Neural cell (in vitro differentiated cells): Measurements from ENCODE around the gene GAPVD1. TPM values are rescaled to one million over a fixed set of nuclear protein-coding genes. Genes with fewer than 3 reads are reported as not detected.

ENCODE experiments used
- H2AFZ ChIP-seq: fragments of 200-600, 300-800 bp; sonication (generic), shearing (Covaris generic); 2 replicates; pipeline ENCODE4 v1.6.0; 2014; ENCODE audit warnings: low read depth, mild to moderate bottlenecking, antibody characterized with exemption, low read length, moderate library complexity
- H3F3A ChIP-seq: fragments of 200-600 bp; shearing (Covaris generic); 2 replicates; pipeline ENCODE4 v1.6.1; 2016; ENCODE audit warnings: mild to moderate bottlenecking, moderate library complexity, mixed read lengths, antibody characterized with exemption, low read length; ENCODE audit not compliant: insufficient read depth, poor library complexity, severe bottlenecking
- H3K27ac ChIP-seq: fragments of 200-600, 300-800 bp; sonication (generic), shearing (Covaris generic); 2 replicates; pipeline ENCODE4 v1.5.1; 2014; ENCODE audit warnings: mild to moderate bottlenecking, low read length, moderate library complexity
- H3K27me3 ChIP-seq: fragments of 300-800, 200-600 bp; sonication (generic), shearing (Covaris generic); 2 replicates; pipeline ENCODE4 v1.6.0; 2014; ENCODE audit warnings: mild to moderate bottlenecking, low read depth, low read length, moderate library complexity; ENCODE audit not compliant: insufficient read depth
- H3K36me3 ChIP-seq: fragments of 300-800, 200-600 bp; sonication (generic), shearing (Covaris generic); 2 replicates; pipeline ENCODE4 v1.5.1; 2014; ENCODE audit warnings: mild to moderate bottlenecking, antibody characterized with exemption, low read length, moderate library complexity; ENCODE audit not compliant: insufficient read depth
- H3K4me2 ChIP-seq: fragments of 300-800, 200-600 bp; sonication (generic), shearing (Covaris generic); 2 replicates; pipeline ENCODE4 v1.6.0; 2014; ENCODE audit warnings: mild to moderate bottlenecking, low read length
- H3K4me3 ChIP-seq: fragments of 300-800, 200-600 bp; sonication (generic), shearing (Covaris generic); 2 replicates; pipeline ENCODE4 v1.5.1; 2014; ENCODE audit warnings: mild to moderate bottlenecking, low read length, moderate library complexity
- H3K79me2 ChIP-seq: fragments of 200-600 bp; shearing (Covaris generic); replicated peaks from 2 replicates; pipeline ENCODE4 v1.6.0; 2014; ENCODE audit warnings: mild to moderate bottlenecking, low read length, moderate library complexity; ENCODE audit not compliant: insufficient read depth
- H3K9ac ChIP-seq: fragments of 300-800, 200-600 bp; sonication (generic), shearing (Covaris generic); 2 replicates; pipeline ENCODE4 v1.6.1; 2016; ENCODE audit warnings: mild to moderate bottlenecking, low read length, mixed read lengths
- H3K9me2 ChIP-seq: fragments of 200-600 bp; shearing (Covaris generic); 2 replicates; pipeline ENCODE4 v1.6.1; 2016; ENCODE audit warnings: mild to moderate bottlenecking, low read length, mixed read lengths; ENCODE audit not compliant: insufficient read depth
- H3K9me3 ChIP-seq: fragments of 200-600, 300-800 bp; sonication (generic), shearing (Covaris generic); 2 replicates; pipeline ENCODE4 v1.6.1; 2016; ENCODE audit warnings: mild to moderate bottlenecking, mixed run types, low read length, moderate library complexity, mixed read lengths
- H4K20me1 ChIP-seq: fragments of 200-600 bp; shearing (Covaris generic); 2 replicates; pipeline ENCODE4 v1.6.1; 2016; ENCODE audit warnings: mild to moderate bottlenecking, mixed run types; ENCODE audit not compliant: insufficient read depth
- EP300 ChIP-seq: fragments of 450-650 bp; conservative IDR thresholded peaks from 2 replicates; pipeline ENCODE4 v1.6.1; 2014; ENCODE audit warnings: antibody characterized with exemption, mild to moderate bottlenecking, moderate library complexity; ENCODE audit not compliant: poor library complexity, severe bottlenecking
- EZH2 ChIP-seq: fragments of 200-600, 300-800 bp; shearing (Covaris generic), sonication (generic); IDR thresholded peaks from 2 replicates; pipeline ENCODE4 v1.6.1; 2014; ENCODE audit warnings: antibody characterized with exemption, low read length, borderline replicate concordance, mild to moderate bottlenecking; ENCODE audit not compliant: insufficient read depth, poor library complexity, severe bottlenecking
- MXI1 ChIP-seq: fragments of 450-650 bp; conservative IDR thresholded peaks from 2 replicates; pipeline ENCODE4 v1.6.1; 2014; ENCODE audit warnings: antibody characterized with exemption, mild to moderate bottlenecking; ENCODE audit not compliant: poor library complexity, severe bottlenecking
- POLR2AphosphoS5 ChIP-seq: IDR thresholded peaks from 2 replicates; pipeline ENCODE4 v1.6.1; 2012
- RAD21 ChIP-seq: fragments of 450-650 bp; conservative IDR thresholded peaks from 2 replicates; pipeline ENCODE4 v1.6.1; 2014; ENCODE audit warnings: antibody characterized with exemption, mild to moderate bottlenecking, moderate library complexity
- REST ChIP-seq: IDR thresholded peaks from 2 replicates; pipeline ENCODE4 v1.6.1; 2012; ENCODE audit warnings: borderline replicate concordance
- SMC3 ChIP-seq: fragments of 450-650 bp; conservative IDR thresholded peaks from 2 replicates; pipeline ENCODE4 v1.6.1; 2014; ENCODE audit warnings: antibody characterized with exemption, mild to moderate bottlenecking, moderate library complexity; ENCODE audit not compliant: poor library complexity
- TAF1 ChIP-seq: IDR thresholded peaks from 2 replicates; pipeline ENCODE4 v1.6.1; 2012; ENCODE audit warnings: low read depth
- polyA plus RNA-seq: library from polyadenylated mRNA; depleted of rRNA; stranded (reverse); fragments of >200 nt; gene quantifications from 2 replicates; pipeline ENCODE4 v1.2.3, GENCODE V29; 2014
- TF ChIP-seq, protein P1 (sequence below): fragments of 450-650 bp; IDR thresholded peaks from 2 replicates; pipeline ENCODE4 v1.5.1; 2014; ENCODE audit warnings: antibody characterized with exemption, mild to moderate bottlenecking, moderate library complexity; ENCODE audit not compliant: poor library complexity, severe bottlenecking

Gene GAPVD1
- polyA plus RNA-seq, 1 donor from 2014 or later, result 49.2 TPM

- H3K4me2 ChIP-seq, result no peak overlapping the region
- H3F3A ChIP-seq, result no peaks in the 10 kb centered on the region
- H2AFZ ChIP-seq, result no peak overlapping the region
- H3K27me3 ChIP-seq, result no peaks in the 10 kb centered on the region
- no peak overlapping the region for H3K9ac ChIP-seq
- H3K27ac ChIP-seq, result no peak overlapping the region
- no peaks in the 10 kb centered on the region for H3K9me2 ChIP-seq
- H3K79me2 ChIP-seq, result no peaks in the 10 kb centered on the region
- no peaks in the 10 kb centered on the region for H4K20me1 ChIP-seq
- no peaks in the 10 kb centered on the region for H3K9me3 ChIP-seq
- TF ChIP-seq REST, result no peak
- TF ChIP-seq RAD21, result no peak
- TF ChIP-seq EZH2, result no peak
- no peak for TF ChIP-seq SMC3
- TF ChIP-seq MXI1, result no peak
- TF ChIP-seq, protein P1, sequence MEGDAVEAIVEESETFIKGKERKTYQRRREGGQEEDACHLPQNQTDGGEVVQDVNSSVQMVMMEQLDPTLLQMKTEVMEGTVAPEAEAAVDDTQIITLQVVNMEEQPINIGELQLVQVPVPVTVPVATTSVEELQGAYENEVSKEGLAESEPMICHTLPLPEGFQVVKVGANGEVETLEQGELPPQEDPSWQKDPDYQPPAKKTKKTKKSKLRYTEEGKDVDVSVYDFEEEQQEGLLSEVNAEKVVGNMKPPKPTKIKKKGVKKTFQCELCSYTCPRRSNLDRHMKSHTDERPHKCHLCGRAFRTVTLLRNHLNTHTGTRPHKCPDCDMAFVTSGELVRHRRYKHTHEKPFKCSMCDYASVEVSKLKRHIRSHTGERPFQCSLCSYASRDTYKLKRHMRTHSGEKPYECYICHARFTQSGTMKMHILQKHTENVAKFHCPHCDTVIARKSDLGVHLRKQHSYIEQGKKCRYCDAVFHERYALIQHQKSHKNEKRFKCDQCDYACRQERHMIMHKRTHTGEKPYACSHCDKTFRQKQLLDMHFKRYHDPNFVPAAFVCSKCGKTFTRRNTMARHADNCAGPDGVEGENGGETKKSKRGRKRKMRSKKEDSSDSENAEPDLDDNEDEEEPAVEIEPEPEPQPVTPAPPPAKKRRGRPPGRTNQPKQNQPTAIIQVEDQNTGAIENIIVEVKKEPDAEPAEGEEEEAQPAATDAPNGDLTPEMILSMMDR, result no peak
- TF ChIP-seq TAF1, result no peak
- TF ChIP-seq POLR2AphosphoS5, result no peak
- TF ChIP-seq EP300, result no peak
- no peaks in the 10 kb centered on the region for H3K36me3 ChIP-seq
- H3K4me3 ChIP-seq, result no peak overlapping the region
Observed at GRCh38 chr9:125413579-125413978, 152.0 kb downstream of the GAPVD1 start.

DNA sequence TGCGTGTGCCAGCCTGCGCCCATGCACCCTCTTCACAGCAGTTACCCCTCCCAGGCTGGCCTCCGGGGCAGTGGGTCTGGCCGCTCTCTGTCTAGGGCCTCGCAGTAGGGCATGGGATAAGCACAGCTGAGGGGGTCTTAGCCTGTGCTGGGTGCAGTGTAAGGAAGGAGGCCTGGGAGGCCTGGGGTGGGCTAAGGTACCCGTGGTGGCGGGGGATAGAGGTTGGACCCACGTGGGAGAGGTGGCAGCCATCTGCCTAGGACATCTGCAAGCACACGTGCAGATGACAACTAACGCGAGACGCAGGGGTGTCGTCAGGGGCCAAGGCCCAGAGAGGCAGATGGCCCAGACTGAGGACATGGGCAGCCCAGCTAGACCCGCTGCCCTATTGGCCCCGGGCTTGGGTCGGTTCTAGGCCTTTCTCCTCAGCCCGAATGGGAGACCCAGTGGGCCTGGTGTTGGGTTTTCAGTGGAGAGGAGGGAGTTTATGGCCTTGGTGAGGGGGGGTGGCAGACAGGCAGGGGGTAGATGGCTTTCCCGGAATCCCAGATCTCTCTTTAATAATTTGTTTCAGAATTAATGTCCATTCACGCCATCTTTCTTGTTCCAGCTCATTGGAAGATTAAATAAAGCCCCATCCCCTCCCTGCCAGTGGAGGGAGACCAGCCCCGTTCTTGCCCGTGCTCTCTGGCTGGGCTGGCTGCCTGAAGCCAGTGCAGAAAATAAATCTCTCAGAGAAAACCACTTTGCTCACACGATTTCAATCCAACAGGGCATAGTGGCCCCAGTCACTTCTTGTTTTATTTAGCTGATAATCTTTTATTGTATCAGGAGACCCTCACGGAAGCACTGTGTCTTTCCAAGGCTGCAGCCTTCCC lies 154.2 kb downstream of the GAPVD1 start:
- Histone ChIP-seq H3K9me3 (no peaks in the 10 kb centered on the region), H2AFZ (no peak overlapping the region), H3K4me3 (no peak overlapping the region), H4K20me1 (no peaks in the 10 kb centered on the region), H3K27me3 (no peaks in the 10 kb centered on the region), H3K36me3 (no peaks in the 10 kb centered on the region), H3K27ac (no peak overlapping the region), H3K4me2 (no peak overlapping the region), H3K79me2 (no peaks in the 10 kb centered on the region), H3F3A (no peaks in the 10 kb centered on the region), H3K9ac (no peak overlapping the region), H3K9me2 (no peaks in the 10 kb centered on the region)
- no peak for TF ChIP-seq POLR2AphosphoS5
- TF ChIP-seq EP300, result no peak
- no peak for TF ChIP-seq EZH2
- no peak for TF ChIP-seq MXI1
- TF ChIP-seq, protein P1, result no peak
- TF ChIP-seq RAD21, result no peak
- TF ChIP-seq SMC3, result no peak
- no peak for TF ChIP-seq REST
- no peak for TF ChIP-seq TAF1
